Right ventricle myocardium inferior (tissue), 1 donor: ENCODE data around the gene GPR151. TPM values are rescaled to one million over a fixed set of nuclear protein-coding genes. Genes with fewer than 3 reads are reported as not detected.
"Not testable (repeated sequence)": the region's sequence is repeated elsewhere in the genome, so short reads cannot be mapped to it uniquely, and the experiment has no call there.

ENCODE experiments used
- ATAC-seq: fragments of 200-7000 bp; cut with Tn5 transposase; one replicate; pipeline ENCODE4 v1.9.1; 2020; ENCODE audit warnings: mild to moderate bottlenecking, moderate library complexity
- DNase-seq: peaks from one replicate; pipeline ENCODE4 v3.0.0; 2021; ENCODE audit errors: missing footprints
- intact Hi-C: fragments of 100-400 bp; cut with DNase I; formaldehyde crosslinking; loops from one replicate; pipeline ENCODE4 v1.11.0; 2022
- long read RNA-seq: library from polyadenylated mRNA; unstranded; transcript quantifications from one replicate; pipeline ENCODE4 v2.0.0, GENCODE V29; 2021
- total RNA-seq: library from RNA; stranded (reverse); fragmentation: NEBNext Ultra II Directional; extraction: Animal tissue kit (Norgen Biotek cat#: 25700); gene quantifications from one replicate; pipeline ENCODE4 v1.2.1, GENCODE V29; 2021
- donor health status: DM: no; HTN: yes; CAD: no; lungs with severe emphysema.

GPR151 gene
- total RNA-seq: not detected
- long read RNA-seq: 0 reads

DNA sequence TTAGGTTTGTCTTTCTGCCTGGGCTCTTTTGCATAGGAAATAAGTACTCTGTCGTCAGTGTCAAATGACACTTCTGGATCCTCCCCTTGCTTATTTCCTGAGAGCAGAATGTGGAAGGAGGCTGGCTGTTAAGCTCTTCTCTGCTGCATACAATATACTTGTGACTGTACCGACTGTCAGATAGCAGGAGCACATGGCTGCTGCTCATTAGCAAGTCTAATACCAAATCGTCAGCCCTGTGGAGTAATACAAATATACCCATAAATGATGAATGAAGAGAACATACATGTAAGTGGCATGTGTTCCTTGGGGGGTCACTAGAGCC is at the start of gene GPR151:
TSS of gene GPR151 (minus strand) at position 40 of the 325 bp plus-strand sequence. CDS start 77 bp downstream, outside the sequence.
- intact Hi-C loops: no loop called here
- ATAC-seq: no peak
- DNase-seq: no peak

DNA sequence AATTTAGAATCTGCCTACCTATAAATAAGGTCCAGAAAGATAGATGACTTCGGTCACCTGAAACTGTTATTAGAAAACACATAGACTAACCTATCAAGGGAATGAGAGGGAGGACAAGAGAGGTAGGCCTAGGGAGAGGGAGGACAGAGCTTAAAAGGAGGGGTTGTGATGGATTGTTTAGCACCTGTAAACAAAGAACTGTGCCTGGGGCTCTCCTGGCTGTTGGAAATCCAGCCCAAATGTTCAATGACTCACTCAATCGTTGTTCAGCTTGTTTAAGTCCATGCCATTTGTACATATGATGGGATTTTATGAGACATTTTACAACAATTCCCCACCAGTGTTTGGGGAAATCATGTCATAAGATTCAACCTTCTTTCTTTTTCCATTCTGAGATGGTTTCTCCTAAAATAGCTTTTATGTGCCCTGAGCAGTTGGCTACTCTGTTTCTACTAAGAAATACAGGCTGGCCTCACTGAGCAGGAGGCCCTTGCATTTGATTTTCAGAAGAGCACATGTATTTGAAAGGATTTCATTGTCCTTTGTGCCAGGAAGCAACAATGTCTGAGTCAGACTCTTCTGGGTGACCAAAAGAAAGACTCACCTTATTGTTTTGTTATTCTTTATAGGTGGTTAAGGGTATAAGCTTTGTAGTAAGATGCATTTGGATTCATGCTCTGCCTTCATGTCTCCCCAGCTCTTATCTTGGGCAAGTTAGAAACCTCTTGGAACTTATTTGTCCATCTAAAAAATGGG is 48.2 kb upstream of the GPR151 start:
- ATAC-seq (no peak), DNase-seq (no peak)
- intact Hi-C loops: no loop called here

DNA sequence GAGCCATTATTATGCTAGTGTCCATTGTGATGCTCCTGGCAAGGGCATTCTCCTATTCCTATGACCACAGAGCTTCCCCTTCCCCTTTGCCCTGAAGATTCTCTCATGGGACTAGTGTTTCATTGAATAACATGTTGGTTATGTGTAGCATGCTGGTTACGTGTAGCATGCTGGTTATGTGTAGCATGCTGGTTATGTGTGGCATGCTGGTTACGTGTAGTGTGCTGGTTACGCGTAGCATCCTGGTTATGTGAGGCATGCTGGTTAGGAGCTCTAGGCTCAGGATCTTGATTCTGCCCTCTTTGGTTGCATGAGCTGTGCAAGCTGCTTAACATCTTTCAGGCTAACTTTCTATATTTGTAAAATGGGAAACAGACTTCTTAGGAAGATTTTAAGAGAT is 46.5 kb upstream of the GPR151 start:
- intact Hi-C loops: no loop called here
- ATAC-seq: no peak
- DNase-seq: no peak

DNA sequence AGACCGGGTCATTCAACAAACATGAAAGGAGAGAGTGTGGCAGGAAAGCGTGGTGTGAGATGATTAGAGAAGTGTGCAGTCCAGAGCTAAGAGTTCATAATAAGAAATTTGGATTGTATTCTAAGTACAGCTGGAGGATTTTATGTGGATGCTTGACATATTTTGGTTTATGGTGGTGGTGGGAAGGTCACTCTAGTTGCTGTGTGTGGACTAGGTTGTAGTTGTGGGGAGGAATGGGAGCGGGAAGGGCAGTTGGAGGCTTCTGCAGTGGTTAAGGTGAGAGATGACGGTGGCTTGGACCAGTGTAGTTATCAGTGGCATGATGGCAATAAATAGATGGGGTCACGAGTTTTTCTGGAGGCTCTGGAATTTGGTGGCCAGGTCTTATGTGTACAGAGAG is 45.7 kb upstream of the GPR151 start:
- ATAC-seq (no peak), DNase-seq (no peak)
- intact Hi-C loops: no loop called here

DNA sequence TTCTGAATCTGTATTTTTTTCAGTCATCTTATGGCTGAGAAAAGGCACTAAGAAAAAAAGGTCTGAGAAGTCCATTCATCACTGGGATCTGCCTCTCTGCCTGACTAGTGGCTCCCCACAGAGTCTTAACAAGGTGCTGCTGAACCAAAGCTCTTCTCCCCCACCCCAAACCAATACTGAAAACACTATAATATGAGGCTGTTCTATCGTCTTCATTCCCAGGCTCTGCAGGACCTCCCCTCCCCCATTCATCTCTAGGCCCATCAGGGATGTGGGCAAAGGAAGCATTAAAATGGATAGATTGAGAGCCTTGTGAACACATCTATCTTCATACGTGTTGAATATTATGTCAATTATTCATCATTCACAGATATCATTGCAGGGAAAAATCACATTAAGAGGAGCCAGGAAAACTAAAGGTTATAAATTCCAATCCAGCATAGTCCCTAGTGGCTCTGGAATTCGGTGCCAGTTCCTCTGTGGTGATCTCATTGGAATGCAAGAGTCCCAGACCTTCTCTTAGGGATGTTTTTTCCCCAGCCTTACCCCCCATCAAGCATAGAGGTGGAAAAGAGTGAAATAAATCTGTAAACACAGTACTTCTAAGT is 44.3 kb upstream of the GPR151 start:
- intact Hi-C loops: no loop called here
- DNase-seq (no peak), ATAC-seq (no peak)

DNA sequence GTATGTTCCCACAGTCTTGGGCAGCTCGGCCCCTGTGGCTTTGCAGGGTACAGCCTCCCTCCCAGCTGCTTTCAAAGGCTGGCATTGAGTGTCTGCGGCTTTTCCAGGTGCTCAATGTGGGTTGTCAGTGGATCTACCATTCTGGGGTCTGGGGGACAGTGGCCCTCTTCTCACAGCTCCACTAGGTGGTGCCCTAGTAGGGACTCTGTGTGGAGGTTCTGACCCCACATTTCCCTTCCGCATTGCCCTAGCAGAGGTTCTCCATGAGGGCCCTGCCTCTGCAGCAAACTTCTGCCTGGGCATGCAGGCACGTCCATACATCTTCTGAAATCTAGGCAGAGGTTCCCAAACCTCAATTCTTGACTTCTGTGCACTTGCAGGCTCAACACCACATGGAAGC is 40.9 kb upstream of the GPR151 start:
- not testable (repeated sequence) for ATAC-seq, DNase-seq

DNA sequence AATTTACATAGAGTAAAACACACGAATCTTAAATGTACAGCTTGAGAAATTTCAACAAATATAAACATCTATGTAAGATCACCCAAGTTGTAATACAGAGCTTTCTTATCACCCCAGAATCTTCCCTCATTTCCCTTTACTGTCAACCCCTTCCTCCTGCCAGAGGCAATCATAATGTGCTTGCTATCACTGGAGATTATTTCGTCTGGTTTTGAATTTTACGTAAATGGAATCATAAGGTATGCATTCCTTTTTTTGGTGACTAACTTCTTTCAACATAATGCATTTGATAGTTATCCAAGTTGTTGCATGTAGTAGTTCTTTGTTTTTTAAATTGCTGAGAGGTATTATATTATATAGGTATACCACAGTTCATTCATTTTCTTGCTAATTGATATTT is 37.5 kb upstream of the GPR151 start:
- ATAC-seq: no peak
- no peak for DNase-seq
- intact Hi-C loops: no loop called here

More for the DNA sequence above, 40.9 kb upstream of the GPR151 start:
- intact Hi-C loops: not testable (repeated sequence)

DNA sequence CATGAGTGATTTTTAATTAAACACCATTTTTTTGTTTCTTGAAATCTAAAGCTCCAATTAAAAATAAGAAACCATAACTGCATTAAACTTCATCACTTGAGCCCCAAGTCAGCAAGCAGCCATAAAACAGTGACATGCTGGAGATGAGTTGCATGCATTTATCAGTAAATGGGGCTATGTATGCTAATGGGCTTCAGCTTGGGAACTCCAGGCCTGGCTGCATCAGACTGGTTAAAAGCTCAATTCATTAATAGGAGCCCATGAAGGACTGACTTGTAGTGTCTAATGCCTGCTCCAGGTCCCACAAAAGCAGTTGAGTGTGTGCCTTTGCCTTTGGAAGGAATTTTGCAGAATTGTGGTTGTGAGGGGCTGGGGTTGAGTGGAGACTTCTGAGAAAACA is 33.6 kb upstream of the GPR151 start:
- ATAC-seq: no peak
- intact Hi-C loops: no loop called here
- DNase-seq: no peak

DNA sequence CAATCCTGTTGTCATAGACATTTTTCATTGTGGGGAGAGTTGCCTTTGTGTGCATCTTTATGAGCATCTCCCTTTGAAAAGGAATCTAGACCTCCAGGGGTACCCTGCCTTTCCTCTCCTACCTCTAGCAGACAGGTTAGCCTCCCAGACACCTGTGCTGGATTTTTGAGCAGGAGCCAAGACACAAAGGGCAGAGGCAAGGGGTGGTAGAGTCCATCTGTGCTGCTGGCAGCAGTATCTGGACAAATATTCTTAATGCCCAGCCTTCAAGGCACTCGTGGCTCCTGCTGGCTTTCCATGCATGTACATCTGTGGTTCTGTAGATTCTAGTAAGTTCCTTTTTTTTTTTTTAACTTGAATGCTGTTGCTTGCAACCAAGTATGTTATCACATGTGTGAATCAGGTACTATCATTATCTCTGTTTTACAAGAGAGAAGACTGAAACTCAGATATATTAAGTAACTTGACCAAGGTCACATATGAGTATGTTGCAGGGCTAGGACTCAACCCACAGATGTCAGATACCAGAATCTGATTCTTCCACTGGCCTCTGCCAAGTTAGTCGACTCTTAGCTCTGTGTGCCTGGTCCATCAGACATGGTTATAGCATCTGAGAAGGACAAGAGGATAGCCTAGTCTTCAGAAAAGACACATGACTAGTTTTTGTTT is 32.9 kb upstream of the GPR151 start:
- DNase-seq (no peak), ATAC-seq (no peak)
- intact Hi-C loops: no loop called here

DNA sequence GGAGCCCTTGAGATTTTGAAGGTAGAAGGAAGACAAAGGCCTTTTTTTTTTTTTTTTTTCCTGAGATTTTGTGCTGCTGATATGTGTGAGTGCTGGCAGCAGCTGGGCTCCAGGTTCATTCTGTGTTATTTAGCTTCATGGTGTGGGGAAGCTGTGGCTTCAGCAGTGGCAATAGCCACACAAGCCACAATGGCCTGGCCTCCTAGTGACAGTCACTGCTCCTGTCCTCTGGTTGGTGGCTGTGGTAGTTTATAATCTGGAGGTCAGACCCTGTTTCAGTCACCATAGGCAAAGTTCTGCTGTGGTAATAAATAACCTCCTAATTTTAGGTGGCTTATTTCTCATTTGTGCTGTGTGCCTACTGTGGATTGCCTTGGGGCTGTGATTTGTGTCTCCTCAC is 28.2 kb upstream of the GPR151 start:
- no peak for DNase-seq
- intact Hi-C loops: loop anchor here (5.0 kb wide), 1 partner anchor 643 kb away; no protein-coding TSS in a partner anchor
- ATAC-seq: no peak

DNA sequence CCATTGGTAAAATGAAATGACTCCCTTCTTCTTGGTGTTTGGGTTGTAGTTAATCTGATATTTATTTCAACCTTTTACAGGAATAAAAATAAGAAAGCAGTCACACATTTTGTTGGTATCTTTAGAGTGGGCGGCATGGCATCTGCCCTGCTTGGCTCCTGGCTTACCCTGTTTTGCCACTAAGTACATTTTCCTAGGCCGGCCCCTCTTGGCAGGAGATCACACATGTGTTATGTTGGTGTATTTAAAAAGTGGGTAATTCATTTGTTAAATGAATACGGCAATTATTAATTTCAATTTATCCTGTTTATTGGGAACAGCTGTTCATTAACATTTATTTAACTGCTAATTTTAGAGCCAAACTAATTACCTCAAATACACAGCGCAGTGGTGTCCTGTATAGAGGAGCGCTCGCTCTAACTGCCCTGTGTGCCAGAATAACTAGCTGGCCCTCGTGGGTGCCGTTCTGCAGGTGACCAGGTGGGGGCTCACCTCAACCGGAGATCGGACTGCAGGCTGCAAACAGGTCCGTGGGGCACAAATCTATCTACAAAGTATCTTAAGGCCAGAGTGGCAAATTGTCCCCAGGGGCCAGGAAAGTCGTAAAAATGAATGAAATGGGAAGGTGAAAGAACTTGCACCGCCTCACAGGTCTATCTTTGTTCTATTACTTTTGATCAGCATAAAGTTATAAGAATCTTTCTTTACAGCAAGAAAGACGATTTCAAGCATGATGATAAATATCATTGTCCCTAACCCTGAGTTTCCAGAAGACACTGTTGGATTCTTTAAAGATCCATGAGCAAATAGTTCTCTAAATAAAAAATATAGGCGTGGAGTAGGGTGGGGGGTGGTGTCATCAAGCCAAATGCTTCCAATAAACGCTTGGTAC is 26.2 kb upstream of the GPR151 start:
- peak; percentile 75 for DNase-seq
- ATAC-seq: peak; percentile 79
- intact Hi-C loops: loop anchor here (1.0 to 5.0 kb wide), 2 partner anchors 424 to 645 kb away; no protein-coding TSS in a partner anchor

DNA sequence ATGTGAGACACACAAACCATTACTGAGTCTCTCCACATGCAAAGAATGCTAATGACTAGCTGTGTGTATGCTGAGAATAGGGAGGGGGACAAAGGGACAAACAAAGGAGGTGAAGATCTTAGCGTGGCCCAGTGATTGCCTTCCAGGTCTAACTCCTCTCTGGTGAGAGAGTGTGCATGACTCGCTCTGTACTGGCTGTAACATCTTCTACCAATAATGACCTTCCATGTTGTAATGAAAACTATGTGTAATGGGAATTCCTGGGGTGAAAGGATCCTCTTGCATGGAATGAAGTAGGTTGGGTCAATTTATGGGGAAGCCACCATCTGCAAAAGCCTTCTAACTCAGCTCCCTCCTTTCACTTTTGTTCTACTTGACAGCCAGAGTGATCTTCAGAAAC is 24.4 kb upstream of the GPR151 start:
- DNase-seq (no peak), ATAC-seq (no peak)
- intact Hi-C loops: loop anchor here (5.0 kb wide), 1 partner anchor 647 kb away; no protein-coding TSS in a partner anchor

DNA sequence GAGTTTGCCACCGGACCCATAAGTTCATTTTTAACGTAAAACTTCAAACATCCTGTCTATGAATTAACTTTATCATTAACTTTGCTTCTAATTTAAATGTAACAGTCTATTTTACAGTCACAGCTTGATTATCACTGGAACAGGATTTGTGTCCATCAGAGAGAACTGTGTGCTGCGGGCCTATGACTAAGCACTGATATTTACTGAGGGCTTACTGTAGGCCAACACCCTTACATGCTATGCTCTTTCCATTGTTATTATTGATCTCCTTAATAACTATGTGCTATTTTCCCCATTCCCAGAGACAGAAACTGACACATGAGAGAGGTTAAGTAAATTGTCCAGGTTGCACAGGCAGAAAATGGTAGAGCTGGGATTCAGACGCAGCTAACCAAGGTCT is 24.0 kb upstream of the GPR151 start:
- intact Hi-C loops: loop anchor here (5.0 kb wide), 1 partner anchor 647 kb away; no protein-coding TSS in a partner anchor
- no peak for ATAC-seq
- DNase-seq: no peak

DNA sequence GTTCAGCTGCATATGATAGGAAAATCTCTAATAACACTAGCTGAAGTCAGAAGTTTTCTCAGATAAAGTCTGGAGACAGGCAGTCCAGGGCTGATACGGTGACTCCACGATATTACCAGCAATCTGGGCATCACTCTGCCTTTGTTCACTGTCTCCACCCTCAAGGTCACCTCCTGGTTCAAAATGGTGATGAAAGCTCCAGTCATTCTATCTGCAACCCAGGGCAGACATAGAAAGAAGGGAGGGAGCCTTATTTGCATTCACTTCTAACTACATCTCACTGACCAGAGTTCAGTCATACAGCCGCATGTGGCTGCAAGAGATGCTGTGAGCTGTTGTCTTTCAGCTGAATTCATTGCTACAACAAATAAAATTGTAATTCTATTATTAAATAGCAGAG is 22.4 kb upstream of the GPR151 start:
- DNase-seq (no peak), ATAC-seq (no peak)
- intact Hi-C loops: no loop called here

DNA sequence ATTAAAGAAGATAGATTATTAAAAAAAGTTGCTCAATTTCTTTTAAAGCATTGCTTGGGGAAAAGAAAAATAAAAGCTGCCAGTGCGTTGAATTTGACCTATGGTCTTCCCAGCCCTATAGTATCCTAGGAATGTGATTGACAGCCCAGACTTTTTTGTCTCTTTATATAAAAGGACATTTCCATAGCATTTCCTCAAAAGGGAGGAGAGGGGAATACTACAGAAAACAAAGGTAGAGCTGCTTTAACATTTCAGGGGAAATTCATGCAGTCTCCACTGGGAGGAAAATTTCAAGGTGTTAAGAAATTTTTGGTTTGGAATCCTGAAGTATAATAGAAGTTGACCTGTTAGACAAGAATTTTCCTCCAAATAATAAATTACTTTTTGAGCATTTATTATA is 17.9 kb upstream of the GPR151 start:
- intact Hi-C loops: no loop called here
- ATAC-seq (no peak), DNase-seq (no peak)

DNA sequence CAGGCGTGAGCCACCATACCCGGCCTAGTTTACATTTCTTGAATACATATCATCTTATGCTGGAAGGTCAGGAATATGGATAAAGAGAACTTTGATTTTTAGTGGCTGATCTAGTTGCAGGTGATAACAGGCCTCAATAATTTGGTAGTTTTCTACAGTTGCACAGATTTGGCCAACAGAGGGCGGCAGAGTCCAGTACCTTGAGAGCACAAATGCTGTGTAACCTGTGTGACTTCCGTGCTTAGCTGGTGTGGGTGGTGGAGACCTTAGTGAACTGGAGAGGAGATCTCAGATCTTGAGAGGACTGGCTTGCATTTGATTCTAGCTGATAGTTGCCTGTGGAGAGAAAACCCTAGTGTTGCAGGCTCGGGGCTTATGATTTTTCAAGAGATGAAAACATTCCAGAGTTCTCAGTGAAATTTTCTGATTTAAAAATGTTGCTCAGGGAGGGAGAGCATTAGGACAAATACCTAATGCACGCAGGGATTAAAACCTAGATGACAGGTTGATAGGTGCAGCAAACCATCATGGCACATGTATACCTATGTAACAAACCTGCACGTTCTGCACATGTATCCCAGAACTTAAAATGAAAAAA is 17.4 kb upstream of the GPR151 start:
- ATAC-seq (peak; percentile 46), DNase-seq (no peak)
- intact Hi-C loops: no loop called here

DNA sequence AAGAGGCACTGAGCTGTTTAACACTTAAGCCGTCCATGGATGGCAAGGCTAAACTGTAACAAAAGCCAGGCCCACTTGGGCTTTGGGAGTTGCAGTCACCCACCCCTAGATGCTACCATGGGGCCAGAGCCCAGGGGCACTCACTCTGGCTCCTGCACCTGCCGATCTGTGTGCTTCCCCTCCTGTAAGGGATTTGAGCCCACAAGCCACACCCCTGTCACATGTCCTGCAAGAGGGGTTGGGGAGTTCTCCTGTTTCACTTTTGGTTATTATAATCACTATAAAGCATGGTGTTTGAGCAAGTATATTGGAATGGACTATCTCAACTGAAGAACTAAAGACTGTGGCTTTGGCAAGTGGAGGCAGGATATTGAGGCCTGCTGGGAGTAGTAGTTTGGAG is 14.0 kb upstream of the GPR151 start:
- no peak for DNase-seq
- ATAC-seq: no peak
- intact Hi-C loops: no loop called here

DNA sequence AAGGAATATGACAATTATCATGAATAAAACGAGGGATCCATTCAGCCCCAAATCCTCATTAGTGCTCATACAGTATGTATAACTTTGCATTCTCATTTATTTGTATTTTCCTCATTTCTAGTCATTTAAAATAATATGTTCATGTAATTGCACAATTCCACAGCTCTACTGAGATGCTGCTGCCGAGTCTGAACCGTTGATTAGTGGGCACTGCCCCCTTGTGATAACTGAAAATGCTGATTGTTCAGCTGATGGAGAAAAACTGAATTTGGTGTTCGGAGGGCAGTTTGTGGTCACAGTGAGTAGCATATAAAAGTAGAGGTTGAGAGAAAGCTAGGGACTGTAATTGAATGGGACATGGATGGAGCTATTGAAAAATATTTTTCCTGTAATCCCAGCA is 12.2 kb upstream of the GPR151 start:
- intact Hi-C loops: no loop called here
- no peak for DNase-seq
- ATAC-seq: no peak

DNA sequence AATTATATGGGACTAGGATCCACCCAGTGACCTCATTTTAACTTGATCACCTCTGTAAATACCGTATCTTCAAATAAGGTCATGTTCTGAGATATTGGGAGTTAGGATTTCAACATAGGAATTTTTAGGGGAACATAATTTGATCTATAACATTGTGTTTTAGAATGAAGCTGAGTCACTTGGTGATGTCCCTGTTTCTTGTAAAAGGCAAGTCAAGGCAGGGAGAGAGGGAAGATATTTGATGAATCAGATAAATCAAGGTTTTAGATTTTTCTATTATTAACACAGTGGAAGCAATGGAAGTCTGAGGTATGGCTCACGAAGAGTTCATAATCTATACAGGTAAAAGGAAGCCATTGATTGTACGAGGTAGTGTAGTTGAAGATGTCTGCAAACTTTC is 11.8 kb upstream of the GPR151 start:
- no peak for ATAC-seq
- DNase-seq: no peak
- intact Hi-C loops: no loop called here
